Stimulated activated CD8-positive, alpha-beta memory T cell treated with anti-CD3 and anti-CD28 coated beads, Interleukin-4, amount 100 ng/mL, for 4 hours (primary cell): ENCODE results near the gene CHRM4.
A peak's percentile ranks its signal among the peaks of the same experiment; 100 is the strongest.
"Not testable (repeated sequence)": the region's sequence is repeated elsewhere in the genome, so short reads cannot be mapped to it uniquely, and the experiment has no call there.

ENCODE experiments used
- DNase-seq, 2 donors: peaks; one replicate each; pipeline ENCODE4 v3.0.0-alpha.2; 2020; ENCODE audit warnings: low read depth in 2 of 2, low spot score in 1 of 2

CHRM4 gene

DNA sequence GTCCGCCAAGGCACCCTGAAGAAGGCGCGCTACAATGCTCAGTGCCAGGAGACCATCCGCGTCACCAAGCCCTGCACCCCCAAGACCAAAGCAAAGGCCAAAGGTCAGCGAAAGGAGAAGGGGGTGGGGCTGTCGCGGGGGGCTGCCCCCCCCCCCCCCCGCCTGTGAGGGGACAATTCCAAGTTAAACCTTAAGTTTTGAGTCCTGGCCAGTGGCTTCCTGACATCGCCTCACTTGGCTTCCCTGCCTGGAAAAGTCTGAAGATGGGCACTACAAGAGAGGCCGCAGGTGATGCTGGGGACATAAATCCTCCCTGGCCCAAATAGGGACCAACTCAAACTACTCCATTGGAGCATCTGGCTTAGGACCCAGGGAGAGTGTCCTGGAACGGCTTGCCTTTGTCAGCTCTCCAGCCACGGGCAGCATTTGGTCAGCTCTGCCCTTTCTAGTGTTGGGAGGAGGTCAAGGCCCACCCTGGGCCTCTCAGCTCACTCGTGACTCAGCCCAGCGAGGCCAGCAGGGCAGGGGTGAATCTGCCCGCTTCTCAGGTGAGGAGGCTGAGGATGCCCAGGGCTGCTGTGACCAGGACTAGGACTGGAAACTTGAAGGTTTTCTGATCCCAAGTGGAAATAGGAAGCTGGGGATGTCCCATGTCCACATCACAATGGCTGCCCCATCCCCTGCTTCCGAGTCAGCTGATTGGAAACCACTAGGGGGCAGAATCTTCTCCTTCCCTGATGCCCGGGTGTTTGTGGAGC lies 8.8 kb downstream of the CHRM4 start:
- DNase-seq, result no peak

GRCh38 chr11:46381819-46382645 lies 9.5 kb downstream of the CHRM4 start:
- DNase-seq, result no peak

DNA sequence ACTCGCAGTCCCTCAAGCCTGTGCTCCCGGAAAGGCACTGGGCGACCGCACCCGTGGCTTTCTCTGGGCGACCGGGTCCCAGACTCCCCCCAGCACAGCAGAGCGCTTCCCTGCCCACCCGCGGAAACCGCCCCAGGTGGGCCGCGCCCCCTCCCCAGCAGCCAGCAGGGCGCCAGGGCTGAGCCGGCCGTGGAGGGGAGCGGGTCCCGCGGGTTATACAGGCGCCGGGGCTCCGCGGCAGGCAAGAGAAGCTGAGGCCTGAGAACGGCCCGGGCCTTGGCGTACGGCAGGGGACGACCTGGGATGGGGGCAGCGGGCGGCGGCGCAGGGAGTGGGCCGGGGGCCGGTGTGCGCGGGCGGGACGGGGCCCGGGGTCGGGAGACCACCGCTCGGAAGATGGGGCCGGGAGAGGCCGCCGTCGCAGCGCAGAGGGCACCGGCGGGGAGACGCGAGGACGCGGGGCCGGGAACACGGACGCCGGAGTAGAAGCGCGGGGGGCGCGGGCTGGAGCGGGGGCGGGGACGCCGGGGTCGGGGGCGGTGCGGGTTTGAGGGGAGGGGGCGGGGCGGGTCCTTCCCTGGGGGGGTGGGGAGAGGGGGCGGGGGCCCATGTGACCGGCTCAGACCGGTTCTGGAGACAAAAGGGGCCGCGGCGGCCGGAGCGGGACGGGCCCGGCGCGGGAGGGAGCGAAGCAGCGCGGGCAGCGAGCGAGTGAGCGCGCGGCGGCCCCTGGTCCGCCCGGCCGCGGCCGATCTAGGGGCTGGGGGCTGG lies 10.3 kb downstream of the CHRM4 start, which contains the start of gene MDK:
Gene MDK (plus strand): TSS at position 622 of the 771 bp plus-strand sequence. CDS start 389 bp downstream, outside the sequence.
- DNase-seq, result no peak

DNA sequence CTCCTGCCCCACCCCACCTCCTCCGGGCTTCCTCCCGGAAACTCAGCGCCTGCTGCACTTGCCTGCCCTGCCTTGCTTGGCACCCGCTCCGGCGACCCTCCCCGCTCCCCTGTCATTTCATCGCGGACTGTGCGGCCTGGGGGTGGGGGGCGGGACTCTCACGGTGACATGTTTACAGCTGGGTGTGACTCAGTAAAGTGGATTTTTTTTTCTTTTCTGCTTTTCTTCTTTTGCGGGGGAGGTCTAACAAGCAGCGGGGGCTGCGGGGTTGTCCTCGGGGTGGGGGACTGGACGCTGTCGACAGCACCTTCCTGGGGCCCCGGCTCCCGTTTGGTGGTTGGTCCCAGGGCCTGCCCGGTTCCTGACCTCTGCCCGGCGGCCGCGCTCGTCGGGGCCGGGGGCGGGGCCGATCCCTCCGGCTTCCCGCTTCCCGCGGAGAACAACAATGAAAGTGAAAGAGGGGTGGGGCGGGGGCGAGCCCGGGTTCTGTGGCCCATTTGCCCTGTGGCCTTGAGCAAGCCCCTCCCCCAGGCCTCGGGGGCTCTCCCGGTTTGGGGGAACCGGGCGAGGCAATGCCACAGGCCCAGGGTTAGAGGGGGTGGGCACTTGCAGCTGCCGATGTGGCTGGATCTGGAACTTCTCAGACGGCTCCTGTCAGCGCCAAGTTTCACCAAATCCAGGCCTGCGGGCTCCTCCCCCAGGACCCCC lies 11.1 kb downstream of the CHRM4 start:
- peak in 1 of 2 donors; percentile 33 for DNase-seq

GRCh38 chr11:46379482-46380293 lies 11.9 kb downstream of the CHRM4 start:
- not testable (repeated sequence) for DNase-seq

GRCh38 chr11:46378811-46379481 lies 12.6 kb downstream of the CHRM4 start:
- no peak for DNase-seq

- no peak for DNase-seq
Observed at GRCh38 chr11:46378296-46378695, 13.3 kb downstream of the CHRM4 start.

GRCh38 chr11:46377831-46378230 lies 13.7 kb downstream of the CHRM4 start:
- DNase-seq, result no peak

- DNase-seq, result no peak
Observed at GRCh38 chr11:46377290-46377689, 14.3 kb downstream of the CHRM4 start.

GRCh38 chr11:46376258-46377050 lies 15.1 kb downstream of the CHRM4 start:
- no peak for DNase-seq

GRCh38 chr11:46375392-46376101 lies 16.0 kb downstream of the CHRM4 start:
- no peak for DNase-seq

DNA sequence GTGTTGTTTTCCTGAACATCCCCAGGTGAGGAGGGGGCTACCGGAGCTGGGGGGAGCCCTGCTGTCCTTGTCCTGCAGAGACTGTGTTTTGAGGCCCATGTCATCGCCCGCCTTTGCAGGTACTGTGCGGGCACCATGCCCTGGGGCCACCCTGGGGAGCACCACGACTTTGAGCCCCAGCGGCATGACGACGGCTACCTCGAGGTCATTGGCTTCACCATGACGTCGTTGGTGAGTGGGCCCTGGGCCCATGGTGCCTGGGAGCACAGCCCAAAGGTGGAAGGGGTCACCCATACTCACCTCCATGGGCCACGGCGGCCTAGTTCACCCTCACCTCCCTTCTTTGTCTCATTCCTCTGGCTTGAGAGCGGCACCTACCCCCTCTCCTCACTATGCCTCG lies 16.8 kb downstream of the CHRM4 start:
- DNase-seq, result no peak

DNA sequence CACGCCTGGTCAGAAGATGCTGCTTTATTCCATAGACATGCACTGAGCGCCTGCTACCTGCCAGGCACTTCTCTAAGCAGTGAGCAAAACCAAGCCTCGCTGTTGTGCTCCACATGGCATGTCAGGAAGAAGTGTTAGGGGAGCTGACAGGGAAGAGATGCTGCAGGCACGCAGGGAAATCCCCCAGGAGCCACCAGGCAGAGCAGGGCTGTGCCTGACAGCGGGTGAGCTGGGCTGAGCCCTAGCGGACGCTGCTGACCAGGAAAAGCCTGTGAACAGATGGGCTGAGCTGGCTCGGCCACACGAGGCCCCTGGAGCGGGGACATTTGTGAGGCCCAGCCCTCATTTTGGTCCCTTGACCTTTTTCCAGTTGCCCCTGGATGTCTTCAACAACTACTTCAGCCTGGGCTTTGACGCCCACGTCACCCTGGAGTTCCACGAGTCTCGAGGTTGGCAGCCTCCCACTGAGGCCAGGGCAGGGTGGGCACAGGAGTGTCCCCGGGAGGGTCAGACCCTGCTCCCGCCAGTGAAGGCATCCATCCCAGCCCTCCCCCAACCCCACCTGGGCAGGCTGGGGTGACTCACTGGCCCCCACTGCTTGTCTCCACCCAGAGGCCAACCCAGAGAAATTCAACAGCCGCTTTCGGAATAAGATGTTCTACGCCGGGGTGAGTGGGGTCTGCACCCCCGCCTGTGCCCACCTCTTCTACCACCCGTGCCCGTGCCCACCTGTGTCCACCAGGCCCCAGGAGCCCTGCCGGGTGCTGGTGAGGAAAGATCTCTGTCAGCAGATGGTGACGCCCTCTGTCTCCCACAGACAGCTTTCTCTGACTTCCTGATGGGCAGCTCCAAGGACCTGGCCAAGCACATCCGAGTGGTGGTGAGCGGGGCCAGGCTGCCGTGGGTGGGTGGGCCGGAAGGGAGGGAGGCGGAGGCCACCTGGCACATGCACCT lies 17.5 kb downstream of the CHRM4 start:
- no peak for DNase-seq

DNA sequence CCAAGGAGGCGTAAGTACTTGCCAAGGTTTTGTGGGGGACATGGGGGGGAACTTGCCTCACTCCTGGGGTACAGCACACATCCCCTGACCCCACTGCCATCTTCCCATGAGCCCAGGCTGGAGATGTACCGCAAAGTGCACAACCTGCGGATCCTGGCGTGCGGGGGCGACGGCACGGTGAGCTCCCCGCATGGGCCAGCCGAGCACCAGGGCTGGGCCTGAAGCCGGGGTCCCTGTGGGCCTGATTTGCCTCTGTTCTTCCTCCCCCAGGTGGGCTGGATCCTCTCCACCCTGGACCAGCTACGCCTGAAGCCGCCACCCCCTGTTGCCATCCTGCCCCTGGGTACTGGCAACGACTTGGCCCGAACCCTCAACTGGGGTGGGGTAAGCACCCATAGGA lies 19.1 kb downstream of the CHRM4 start:
- not testable (repeated sequence) for DNase-seq

GRCh38 chr11:46372086-46372485 lies 19.5 kb downstream of the CHRM4 start:
- no peak for DNase-seq

DNA sequence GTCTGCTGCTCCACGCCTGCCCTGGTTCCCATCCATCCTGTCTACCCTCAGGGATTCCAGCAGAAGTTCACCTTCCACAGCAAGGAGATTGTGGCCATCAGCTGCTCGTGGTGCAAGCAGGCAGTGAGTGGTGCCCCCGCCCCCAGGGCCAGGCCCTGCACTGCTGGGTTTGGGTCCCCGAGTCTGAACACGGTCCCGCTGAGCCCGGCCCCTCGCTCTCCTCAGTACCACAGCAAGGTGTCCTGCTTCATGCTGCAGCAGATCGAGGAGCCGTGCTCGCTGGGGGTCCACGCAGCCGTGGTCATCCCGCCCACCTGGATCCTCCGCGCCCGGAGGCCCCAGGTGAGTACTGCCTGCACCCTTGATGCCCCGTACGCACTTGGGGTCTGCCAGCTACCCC lies 20.3 kb downstream of the CHRM4 start:
- DNase-seq, result not testable (repeated sequence)

DNA sequence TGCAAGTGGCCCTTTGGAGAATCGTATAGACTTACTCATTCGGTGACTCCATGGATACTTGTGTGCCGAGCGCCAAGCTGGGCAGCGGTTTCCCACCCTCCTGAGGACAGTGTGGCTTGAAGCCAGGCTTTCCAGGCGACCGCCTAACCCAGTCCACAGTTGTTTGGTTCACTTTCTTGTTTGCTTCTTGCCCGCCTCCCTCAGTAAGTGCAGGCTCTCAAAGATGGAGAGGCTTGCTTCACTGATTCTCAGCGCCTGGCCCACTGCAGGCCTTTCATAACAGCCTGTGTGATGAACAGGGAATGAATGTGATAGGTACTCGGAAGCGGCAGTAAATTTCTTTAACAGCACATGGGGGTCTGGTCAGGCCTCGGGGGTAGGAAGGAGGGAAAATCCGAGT lies 21.3 kb downstream of the CHRM4 start:
- DNase-seq, result no peak
